HEK293 (cell line): ENCODE measurements around the gene SP7.

Experiments
- ZNF549 ChIP-seq: fragments of 450-650 bp; IDR thresholded peaks from 2 replicates; pipeline ENCODE4 v1.5.1; 2018; ENCODE audit warnings: missing biosample characterization, missing genetic modification characterization, mild to moderate bottlenecking, inconsistent platforms, moderate library complexity
- TF ChIP-seq, protein P1 (sequence below): fragments of 450-650 bp; formaldehyde crosslinking; IDR thresholded peaks from 2 replicates; pipeline ENCODE4 v1.5.1; 2017; ENCODE audit warnings: missing biosample characterization, missing genetic modification characterization

DNA sequence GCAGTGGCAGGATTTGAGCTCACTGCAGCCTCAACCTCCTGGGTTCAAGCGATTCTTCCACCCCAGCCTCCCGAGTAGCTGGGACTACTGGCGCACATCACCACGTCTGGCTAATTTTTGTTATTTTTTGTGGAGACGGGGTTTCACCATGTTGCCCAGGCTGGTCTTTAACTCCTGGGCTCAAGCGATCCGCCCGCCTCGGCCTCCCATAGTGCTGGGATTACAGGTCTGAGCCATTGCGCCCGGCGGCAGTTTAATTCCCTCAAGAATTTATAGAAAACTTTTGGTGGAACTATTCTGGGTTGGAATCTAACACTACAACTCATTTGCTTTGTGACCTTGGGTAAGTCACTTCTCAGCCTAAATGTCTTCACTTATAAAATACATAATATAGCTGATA lies 42.1 kb upstream of the SP7 start:
- TF ChIP-seq, protein P1, sequence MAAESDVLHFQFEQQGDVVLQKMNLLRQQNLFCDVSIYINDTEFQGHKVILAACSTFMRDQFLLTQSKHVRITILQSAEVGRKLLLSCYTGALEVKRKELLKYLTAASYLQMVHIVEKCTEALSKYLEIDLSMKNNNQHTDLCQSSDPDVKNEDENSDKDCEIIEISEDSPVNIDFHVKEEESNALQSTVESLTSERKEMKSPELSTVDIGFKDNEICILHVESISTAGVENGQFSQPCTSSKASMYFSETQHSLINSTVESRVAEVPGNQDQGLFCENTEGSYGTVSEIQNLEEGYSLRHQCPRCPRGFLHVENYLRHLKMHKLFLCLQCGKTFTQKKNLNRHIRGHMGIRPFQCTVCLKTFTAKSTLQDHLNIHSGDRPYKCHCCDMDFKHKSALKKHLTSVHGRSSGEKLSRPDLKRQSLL (tag by site-specific recombination), result no peak
- TF ChIP-seq ZNF549 (tag by site-specific recombination), result no peak
